GM12878 (cell line): ENCODE results near the gene FBXO21. TPM values are rescaled to one million over a fixed set of nuclear protein-coding genes. Genes with fewer than 3 reads are reported as not detected.

Source experiments
- ATAC-seq: fragments of 200-7000 bp; cut with Tn5 transposase; 3 replicates; pipeline ENCODE4 v1.9.1; 2020; ENCODE audit warnings: mild to moderate bottlenecking, moderate library complexity
- BruUV-seq: library from RNA; stranded (reverse); fragments of 400-500 nt; replicated peaks from 2 replicates; lab custom pipeline; 2021; lab: Mats Ljungman, UMichigan
- CTCF ChIA-PET: fragments of 300-600 bp; sonication (Branson Sonifier 250); formaldehyde crosslinking; extraction: SDS; loops from one replicate; lab custom pipeline; 2021; ENCODE audit warnings: inconsistent platforms; lab: Yijun Ruan, JAX
- POLR2A ChIA-PET: fragments of 350-600 bp; formaldehyde crosslinking; extraction: SDS; loops from one replicate; lab custom pipeline; 2021; ENCODE audit warnings: inconsistent platforms; lab: Charles Lee
- RAD21 ChIA-PET: fragments of 300-600 bp; sonication (Branson Sonifier 250); formaldehyde crosslinking; loops from one replicate; lab custom pipeline; 2023; ENCODE audit warnings: antibody characterized with exemption; ENCODE audit not compliant: unreplicated experiment; lab: Charles Lee
- SMC1A ChIA-PET: fragments of 300-600 bp; sonication (Branson Sonifier 250); formaldehyde crosslinking; loops from one replicate; lab custom pipeline; 2023; ENCODE audit not compliant: unreplicated experiment, uncharacterized antibody; lab: Charles Lee
- DNase-seq: peaks from one replicate; pipeline ENCODE4 v3.0.0-alpha.2; 2011; ENCODE audit warnings: low read depth, low spot score
- FAIRE-seq: peaks from 3 replicates; lab custom pipeline; 2011; peaks lifted over from hg19 to GRCh38; lab: Jason Lieb, UNC
- H2AFZ ChIP-seq: 2 replicates; pipeline ENCODE4 v1.6.0; 2011; ENCODE audit warnings: low read depth, low read length, control low read depth; ENCODE audit not compliant: control insufficient read depth
- H3K27ac ChIP-seq: 2 replicates; pipeline ENCODE4 v1.5.1; 2011; ENCODE audit warnings: control low read depth; ENCODE audit not compliant: control insufficient read depth, insufficient read depth
- H3K27me3 ChIP-seq, 2 experiments: replicated peaks in 1 of 2; 2 replicates each; pipeline versions ENCODE4 v1.6.0 to v1.6.1; 2011; ENCODE audit warnings: low read length in 1 of 2; ENCODE audit not compliant: control insufficient read depth in 2 of 2, insufficient read depth in 2 of 2
- H3K36me3 ChIP-seq, 2 experiments: 2 replicates each; pipeline ENCODE4 v1.5.1; 2011; ENCODE audit warnings: low read length in 1 of 2; ENCODE audit not compliant: control insufficient read depth in 2 of 2, insufficient read depth in 2 of 2
- H3K4me1 ChIP-seq: 2 replicates; pipeline ENCODE4 v1.6.1; 2011; ENCODE audit warnings: mild to moderate bottlenecking, low read length, moderate library complexity, mixed read lengths; ENCODE audit not compliant: control insufficient read depth, insufficient read depth
- H3K4me2 ChIP-seq: 2 replicates; pipeline ENCODE4 v1.6.0; 2011; ENCODE audit warnings: control low read depth; ENCODE audit not compliant: control insufficient read depth, insufficient read depth
- H3K4me3 ChIP-seq: fragments of 200-600 bp; sonication (generic); 2 replicates; pipeline ENCODE4 v1.5.1; 2016
- H3K79me2 ChIP-seq: 2 replicates; pipeline ENCODE4 v1.6.0; 2011; ENCODE audit warnings: low read length; ENCODE audit not compliant: control insufficient read depth, insufficient read depth
- H3K9ac ChIP-seq: 2 replicates; pipeline ENCODE4 v1.8.0; 2011; ENCODE audit warnings: low read length, control low read depth, mixed read lengths; ENCODE audit not compliant: control insufficient read depth, insufficient read depth
- H3K9me3 ChIP-seq: replicated peaks from 3 replicates; pipeline ENCODE4 v1.5.1; 2011; ENCODE audit warnings: mild to moderate bottlenecking, low read length; ENCODE audit not compliant: control insufficient read depth, insufficient read depth
- H4K20me1 ChIP-seq: 2 replicates; pipeline ENCODE4 v1.6.0; 2011; ENCODE audit not compliant: control insufficient read depth, insufficient read depth
- CBX5 ChIP-seq: sonication (generic); IDR thresholded peaks from 2 replicates; pipeline ENCODE4 v1.6.1; 2016; ENCODE audit warnings: low read depth, moderate library complexity, mild to moderate bottlenecking, inconsistent platforms
- CHD4 ChIP-seq: fragments of 200-600 bp; sonication (generic); IDR thresholded peaks from 2 replicates; pipeline ENCODE4 v1.6.1; 2016; ENCODE audit warnings: mild to moderate bottlenecking
- KDM1A ChIP-seq: fragments of 200-600 bp; sonication (generic); IDR thresholded peaks from 2 replicates; pipeline ENCODE4 v1.6.1; 2016; ENCODE audit warnings: borderline replicate concordance
- MXI1 ChIP-seq: fragments of 150-350 bp; IDR thresholded peaks from 2 replicates; pipeline ENCODE4 v1.6.1; 2011; ENCODE audit warnings: low read depth, mild to moderate bottlenecking, inconsistent platforms, low read length, improper control_type of control experiment
- NR2F1 ChIP-seq: fragments of 450-650 bp; conservative IDR thresholded peaks from 2 replicates; pipeline ENCODE4 v1.6.1; 2017; ENCODE audit warnings: mild to moderate bottlenecking
- SIX5 ChIP-seq: IDR thresholded peaks from 2 replicates; pipeline ENCODE4 v1.6.1; 2011; ENCODE audit warnings: mild to moderate bottlenecking, low read depth, low read length, moderate library complexity; ENCODE audit not compliant: severe bottlenecking
- ZNF217 ChIP-seq: fragments of 450-650 bp; IDR thresholded peaks from 2 replicates; pipeline ENCODE4 v1.6.1; 2017; ENCODE audit warnings: antibody characterized with exemption, mild to moderate bottlenecking
- WGBS: methylation state at CpG from one replicate; pipeline ENCODE4 v1.1.6; 2016; ENCODE audit warnings: low lambda C conversion rate; ENCODE audit not compliant: insufficient replicate concordance, insufficient coverage; ENCODE audit errors: missing lambda C conversion rate; 5-methylcytosine and 5-hydroxymethylcytosine counted together
- in situ Hi-C: fragments of 300-500 bp; cut with MboI; formaldehyde crosslinking; loops from 9 replicates; pipeline ENCODE4 v1.14.3; 2018; ENCODE audit warnings: mixed read lengths
- intact Hi-C: fragments of 100-400 bp; cut with micrococcal nuclease; formaldehyde crosslinking; loops from one replicate; pipeline ENCODE4 v1.14.2; 2022; ENCODE audit not compliant: unreplicated experiment
- polyA plus RNA-seq, 11 experiments: library from polyadenylated mRNA; depleted of rRNA in 4 of 11; unstranded in 6 of 11; stranded (reverse) in 5 of 11; fragments of >200 nt; fragmentation: Nextera tagmentation in 4 of 11; fragmentation: Illumina TruSeq in 1 of 11; extraction: Ambion mirVana in 4 of 11; extraction: Trizol in 1 of 11; gene quantifications; 1 replicate in 1 of 11; 2 replicates in 10 of 11; pipeline versions ENCODE4 v1.2.1 to v1.2.3, GENCODE V29; 2011 to 2016; ENCODE audit warnings: inconsistent platforms in 2 of 11, missing spikeins in 2 of 11, low read depth in 1 of 11
- total RNA-seq, 4 experiments: library from RNA; depleted of rRNA in 3 of 4; stranded (reverse); fragments of >200 nt in 3 of 4; fragmentation: Illumina TruSeq in 1 of 4; extraction: Trizol in 1 of 4; gene quantifications; 2 replicates each; pipeline versions ENCODE4 v1.2.1 to v1.2.3, GENCODE V29; 2013 to 2021
- TF ChIP-seq, protein P1 (sequence below): fragments of 450-650 bp; IDR thresholded peaks from 2 replicates; pipeline ENCODE4 v1.6.1; 2017; ENCODE audit warnings: antibody characterized with exemption, mild to moderate bottlenecking, moderate library complexity
- TF ChIP-seq, protein P2 (sequence below): fragments of 450-650 bp; conservative IDR thresholded peaks from 2 replicates; pipeline ENCODE4 v1.6.1; 2017; ENCODE audit warnings: mild to moderate bottlenecking, moderate library complexity
- TF ChIP-seq, protein P3 (sequence below): IDR thresholded peaks from 2 replicates; pipeline ENCODE4 v1.6.1; 2011; ENCODE audit warnings: mild to moderate bottlenecking, low read depth, low read length, moderate library complexity; ENCODE audit not compliant: insufficient replicate concordance
- TF ChIP-seq, protein P4 (sequence below), 3 experiments: IDR thresholded peaks in 2 of 3; conservative IDR thresholded peaks in 1 of 3; 2 replicates each; pipeline ENCODE4 v1.5.1; 2011; ENCODE audit warnings: low read depth in 3 of 3, low read length in 3 of 3, mild to moderate bottlenecking in 3 of 3, control low read depth in 2 of 3, moderate library complexity in 2 of 3, inconsistent platforms in 1 of 3, mixed read lengths in 1 of 3; ENCODE audit not compliant: control insufficient read depth in 2 of 3, insufficient read depth in 1 of 3; ENCODE audit errors: extremely low read depth in 1 of 3

FBXO21 gene
- total and polyA plus RNA-seq, 10 of the 15 experiments (the other 5 are each of a cell fraction or from before 2014, with no cell fraction given): 5.5 to 32.6 (median 18.9) TPM

DNA sequence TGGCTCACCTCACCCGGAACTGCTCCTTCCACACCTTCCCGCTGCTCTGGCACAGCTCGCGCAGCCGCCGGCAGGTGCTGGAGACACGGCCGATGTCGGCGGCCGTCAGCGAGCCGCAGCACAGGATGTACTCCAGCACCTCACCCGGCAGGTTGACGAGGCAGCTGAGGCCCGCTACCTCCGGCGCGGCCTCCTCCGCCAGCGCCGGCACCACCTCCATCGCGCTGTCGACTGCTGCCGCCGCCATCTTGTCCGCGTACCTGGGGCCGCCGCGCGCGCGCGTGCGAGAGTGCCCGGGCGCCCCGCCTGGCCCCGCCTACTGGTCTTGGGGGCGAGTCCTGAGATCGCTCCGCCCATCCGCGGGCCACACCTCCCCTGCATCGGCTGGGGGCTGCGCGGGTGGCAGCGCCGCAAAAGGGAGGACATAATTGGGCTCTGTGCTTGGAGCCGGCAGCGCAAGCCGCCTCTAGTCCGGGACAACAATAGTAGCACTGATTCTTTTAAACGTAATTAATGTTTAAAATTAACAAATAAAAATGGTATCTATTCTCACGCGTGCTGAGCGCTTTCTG, at the start of gene FBXO21 (continued):
- TF ChIP-seq, protein P1, sequence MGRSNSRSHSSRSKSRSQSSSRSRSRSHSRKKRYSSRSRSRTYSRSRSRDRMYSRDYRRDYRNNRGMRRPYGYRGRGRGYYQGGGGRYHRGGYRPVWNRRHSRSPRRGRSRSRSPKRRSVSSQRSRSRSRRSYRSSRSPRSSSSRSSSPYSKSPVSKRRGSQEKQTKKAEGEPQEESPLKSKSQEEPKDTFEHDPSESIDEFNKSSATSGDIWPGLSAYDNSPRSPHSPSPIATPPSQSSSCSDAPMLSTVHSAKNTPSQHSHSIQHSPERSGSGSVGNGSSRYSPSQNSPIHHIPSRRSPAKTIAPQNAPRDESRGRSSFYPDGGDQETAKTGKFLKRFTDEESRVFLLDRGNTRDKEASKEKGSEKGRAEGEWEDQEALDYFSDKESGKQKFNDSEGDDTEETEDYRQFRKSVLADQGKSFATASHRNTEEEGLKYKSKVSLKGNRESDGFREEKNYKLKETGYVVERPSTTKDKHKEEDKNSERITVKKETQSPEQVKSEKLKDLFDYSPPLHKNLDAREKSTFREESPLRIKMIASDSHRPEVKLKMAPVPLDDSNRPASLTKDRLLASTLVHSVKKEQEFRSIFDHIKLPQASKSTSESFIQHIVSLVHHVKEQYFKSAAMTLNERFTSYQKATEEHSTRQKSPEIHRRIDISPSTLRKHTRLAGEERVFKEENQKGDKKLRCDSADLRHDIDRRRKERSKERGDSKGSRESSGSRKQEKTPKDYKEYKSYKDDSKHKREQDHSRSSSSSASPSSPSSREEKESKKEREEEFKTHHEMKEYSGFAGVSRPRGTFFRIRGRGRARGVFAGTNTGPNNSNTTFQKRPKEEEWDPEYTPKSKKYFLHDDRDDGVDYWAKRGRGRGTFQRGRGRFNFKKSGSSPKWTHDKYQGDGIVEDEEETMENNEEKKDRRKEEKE: no peak
- TF ChIP-seq, protein P2, sequence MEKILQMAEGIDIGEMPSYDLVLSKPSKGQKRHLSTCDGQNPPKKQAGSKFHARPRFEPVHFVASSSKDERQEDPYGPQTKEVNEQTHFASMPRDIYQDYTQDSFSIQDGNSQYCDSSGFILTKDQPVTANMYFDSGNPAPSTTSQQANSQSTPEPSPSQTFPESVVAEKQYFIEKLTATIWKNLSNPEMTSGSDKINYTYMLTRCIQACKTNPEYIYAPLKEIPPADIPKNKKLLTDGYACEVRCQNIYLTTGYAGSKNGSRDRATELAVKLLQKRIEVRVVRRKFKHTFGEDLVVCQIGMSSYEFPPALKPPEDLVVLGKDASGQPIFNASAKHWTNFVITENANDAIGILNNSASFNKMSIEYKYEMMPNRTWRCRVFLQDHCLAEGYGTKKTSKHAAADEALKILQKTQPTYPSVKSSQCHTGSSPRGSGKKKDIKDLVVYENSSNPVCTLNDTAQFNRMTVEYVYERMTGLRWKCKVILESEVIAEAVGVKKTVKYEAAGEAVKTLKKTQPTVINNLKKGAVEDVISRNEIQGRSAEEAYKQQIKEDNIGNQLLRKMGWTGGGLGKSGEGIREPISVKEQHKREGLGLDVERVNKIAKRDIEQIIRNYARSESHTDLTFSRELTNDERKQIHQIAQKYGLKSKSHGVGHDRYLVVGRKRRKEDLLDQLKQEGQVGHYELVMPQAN: peak; percentile 75
- TF ChIP-seq ZNF217 (no peak), MXI1 (no peak), CBX5 (no peak)
- TF ChIP-seq, all 136 proteins: peak for 27

DNA sequence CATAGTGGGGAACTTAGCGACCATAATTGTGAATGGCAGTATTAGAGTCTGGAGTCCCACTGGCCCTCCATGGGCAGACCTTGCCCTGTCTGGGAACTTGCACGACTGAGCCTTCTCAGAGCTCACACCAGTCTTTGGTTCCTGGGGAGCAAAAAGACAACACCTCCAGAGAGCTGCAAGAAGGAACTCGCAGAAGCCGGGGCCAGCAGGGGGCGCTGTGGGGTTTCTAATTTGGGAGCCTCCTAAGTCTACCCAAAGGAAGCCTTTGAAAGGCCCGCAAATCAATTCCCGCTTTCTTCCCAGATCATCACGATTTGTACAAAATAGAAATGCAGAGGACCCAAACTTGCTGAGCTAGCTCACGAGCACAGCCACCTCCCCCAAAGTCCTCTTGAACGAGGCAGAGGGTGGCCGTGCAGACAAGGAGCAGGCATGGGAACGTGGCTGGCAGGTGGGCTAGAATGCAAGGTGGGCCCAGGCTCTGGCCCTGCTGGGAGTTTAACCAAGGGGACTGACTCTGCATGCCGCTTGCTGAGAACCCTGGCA, 46.3 kb upstream of the FBXO21 start:
- Histone ChIP-seq H2AFZ (no peak overlapping the region), H3K4me3 (no peak overlapping the region), H4K20me1 (no peaks in the 10 kb centered on the region), H3K27me3 (peaks cover 3 to 6% of the 10 kb centered on the region in 2 experiments; a peak in 3 of 4 replicates), H3K9me3 (no peaks in the 10 kb centered on the region), H3K9ac (no peak overlapping the region), H3K4me2 (no peak overlapping the region), H3K4me1 (no peaks in the 10 kb centered on the region), H3K36me3 (no peaks in the 10 kb centered on the region), H3K79me2 (no peaks in the 10 kb centered on the region), H3K27ac (no peak overlapping the region)
- POLR2A ChIA-PET: no interaction called here
- CTCF ChIA-PET: interaction anchor here (0.6 to 4.4 kb wide), 18 partner anchors 9 to 621 kb away, joined by 3 to 27 read pairs (median 4); no protein-coding TSS in a partner anchor
- ATAC-seq: peak; percentile 89
- intact Hi-C loops: loop anchor here (2.0 to 10.0 kb wide), 4 partner anchors 98 to 600 kb away; no protein-coding TSS in a partner anchor
- no peak for DNase-seq
- BruUV-seq: no TSS peak
- in situ Hi-C loops: no loop called here
- SMC1A ChIA-PET: interaction anchor here (0.8 to 1.6 kb wide), 5 partner anchors 130 to 1560 kb away, joined by 3 to 6 read pairs (median 3); no protein-coding TSS in a partner anchor
- FAIRE-seq: no peak
- RAD21 ChIA-PET: interaction anchor here (0.6 to 2.2 kb wide), 5 partner anchors 111 to 621 kb away, joined by 4 to 13 read pairs (median 5); no protein-coding TSS in a partner anchor
- WGBS: 0% methylated on average over 13 of the region's 13 CpGs
- TF ChIP-seq SIX5 (no peak), KDM1A (no peak), CHD4 (no peak), NR2F1 (no peak)
- TF ChIP-seq, protein P3, sequence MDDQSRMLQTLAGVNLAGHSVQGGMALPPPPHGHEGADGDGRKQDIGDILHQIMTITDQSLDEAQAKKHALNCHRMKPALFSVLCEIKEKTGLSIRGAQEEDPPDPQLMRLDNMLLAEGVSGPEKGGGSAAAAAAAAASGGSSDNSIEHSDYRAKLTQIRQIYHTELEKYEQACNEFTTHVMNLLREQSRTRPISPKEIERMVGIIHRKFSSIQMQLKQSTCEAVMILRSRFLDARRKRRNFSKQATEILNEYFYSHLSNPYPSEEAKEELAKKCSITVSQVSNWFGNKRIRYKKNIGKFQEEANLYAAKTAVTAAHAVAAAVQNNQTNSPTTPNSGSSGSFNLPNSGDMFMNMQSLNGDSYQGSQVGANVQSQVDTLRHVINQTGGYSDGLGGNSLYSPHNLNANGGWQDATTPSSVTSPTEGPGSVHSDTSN: no peak
- TF ChIP-seq, protein P4, sequence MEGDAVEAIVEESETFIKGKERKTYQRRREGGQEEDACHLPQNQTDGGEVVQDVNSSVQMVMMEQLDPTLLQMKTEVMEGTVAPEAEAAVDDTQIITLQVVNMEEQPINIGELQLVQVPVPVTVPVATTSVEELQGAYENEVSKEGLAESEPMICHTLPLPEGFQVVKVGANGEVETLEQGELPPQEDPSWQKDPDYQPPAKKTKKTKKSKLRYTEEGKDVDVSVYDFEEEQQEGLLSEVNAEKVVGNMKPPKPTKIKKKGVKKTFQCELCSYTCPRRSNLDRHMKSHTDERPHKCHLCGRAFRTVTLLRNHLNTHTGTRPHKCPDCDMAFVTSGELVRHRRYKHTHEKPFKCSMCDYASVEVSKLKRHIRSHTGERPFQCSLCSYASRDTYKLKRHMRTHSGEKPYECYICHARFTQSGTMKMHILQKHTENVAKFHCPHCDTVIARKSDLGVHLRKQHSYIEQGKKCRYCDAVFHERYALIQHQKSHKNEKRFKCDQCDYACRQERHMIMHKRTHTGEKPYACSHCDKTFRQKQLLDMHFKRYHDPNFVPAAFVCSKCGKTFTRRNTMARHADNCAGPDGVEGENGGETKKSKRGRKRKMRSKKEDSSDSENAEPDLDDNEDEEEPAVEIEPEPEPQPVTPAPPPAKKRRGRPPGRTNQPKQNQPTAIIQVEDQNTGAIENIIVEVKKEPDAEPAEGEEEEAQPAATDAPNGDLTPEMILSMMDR (IDR thresholded peaks at IDR 0.05 in 2 of 3, conservative IDR thresholded peaks at IDR 0.05 in 1 of 3; ENCODE audit: control insufficient read depth in 2 of 3, extremely low read depth in 1 of 3, insufficient read depth in 1 of 3, low read depth in 3 of 3, low read length in 3 of 3): peak; percentile 70 to 84 (median 78)
